ENCODE measurements around the gene TOMM34.

The TOMM34 gene

GRCh38 chr20:44954211-44954610 lies 6.0 kb downstream of the TOMM34 start:
- Mint-ChIP-seq H3K36me3 (ENCODE audit: low read depth) (peaks cover 59% of the 10 kb centered on the region), H3K4me3 (no peak overlapping the region), H3K4me1 (ENCODE audit: low read depth) (peaks cover 35% of the 10 kb centered on the region), H3K27me3 (ENCODE audit: low read depth) (no peaks in the 10 kb centered on the region), H3K27ac (no peak overlapping the region), H3K9me3 (no peaks in the 10 kb centered on the region)

GRCh38 chr20:44952731-44953130 lies 7.5 kb downstream of the TOMM34 start:
- peaks cover 22% of the 10 kb centered on the region for H3K4me1 Mint-ChIP-seq (ENCODE audit: low read depth)
- peaks cover 60% of the 10 kb centered on the region for H3K36me3 Mint-ChIP-seq (ENCODE audit: low read depth)
- peak overlapping the region; percentile 23 for H3K27ac Mint-ChIP-seq
- no peaks in the 10 kb centered on the region for H3K27me3 Mint-ChIP-seq (ENCODE audit: low read depth)
- H3K9me3 Mint-ChIP-seq, result no peaks in the 10 kb centered on the region
- no peak overlapping the region for H3K4me3 Mint-ChIP-seq

- no peaks in the 10 kb centered on the region for H3K9me3 Mint-ChIP-seq
- no peak overlapping the region for H3K4me3 Mint-ChIP-seq
- H3K4me1 Mint-ChIP-seq (ENCODE audit: low read depth), result peaks cover 13% of the 10 kb centered on the region
- H3K27me3 Mint-ChIP-seq (ENCODE audit: low read depth), result no peaks in the 10 kb centered on the region
- no peak overlapping the region for H3K27ac Mint-ChIP-seq
- peaks cover 57% of the 10 kb centered on the region for H3K36me3 Mint-ChIP-seq (ENCODE audit: low read depth)
Observed at GRCh38 chr20:44950368-44950767, 9.8 kb downstream of the TOMM34 start.

GRCh38 chr20:44948513-44948912 lies 11.7 kb downstream of the TOMM34 start:
- H3K4me1 Mint-ChIP-seq (ENCODE audit: low read depth), result peaks cover 13% of the 10 kb centered on the region
- H3K27me3 Mint-ChIP-seq (ENCODE audit: low read depth), result no peaks in the 10 kb centered on the region
- H3K4me3 Mint-ChIP-seq, result no peak overlapping the region
- H3K36me3 Mint-ChIP-seq (ENCODE audit: low read depth), result peaks cover 50% of the 10 kb centered on the region
- no peaks in the 10 kb centered on the region for H3K9me3 Mint-ChIP-seq
- no peak overlapping the region for H3K27ac Mint-ChIP-seq

- no peak overlapping the region for H3K27ac Mint-ChIP-seq
- peaks cover 10% of the 10 kb centered on the region for H3K4me1 Mint-ChIP-seq (ENCODE audit: low read depth)
- peaks cover 48% of the 10 kb centered on the region for H3K36me3 Mint-ChIP-seq (ENCODE audit: low read depth)
- H3K9me3 Mint-ChIP-seq, result no peaks in the 10 kb centered on the region
- no peak overlapping the region for H3K4me3 Mint-ChIP-seq
- no peaks in the 10 kb centered on the region for H3K27me3 Mint-ChIP-seq (ENCODE audit: low read depth)
Observed at GRCh38 chr20:44948107-44948506, 12.1 kb downstream of the TOMM34 start.

- H3K4me3 Mint-ChIP-seq, result no peak overlapping the region
- H3K4me1 Mint-ChIP-seq (ENCODE audit: low read depth), result no peaks in the 10 kb centered on the region
- no peaks in the 10 kb centered on the region for H3K27me3 Mint-ChIP-seq (ENCODE audit: low read depth)
- no peaks in the 10 kb centered on the region for H3K9me3 Mint-ChIP-seq
- peaks cover 47% of the 10 kb centered on the region for H3K36me3 Mint-ChIP-seq (ENCODE audit: low read depth)
- H3K27ac Mint-ChIP-seq, result no peak overlapping the region
Observed at GRCh38 chr20:44946271-44946852, 13.8 kb downstream of the TOMM34 start.

- H3K4me1 Mint-ChIP-seq (ENCODE audit: low read depth), result no peaks in the 10 kb centered on the region
- H3K27me3 Mint-ChIP-seq (ENCODE audit: low read depth), result no peaks in the 10 kb centered on the region
- H3K27ac Mint-ChIP-seq, result no peak overlapping the region
- H3K4me3 Mint-ChIP-seq, result no peak overlapping the region
- H3K9me3 Mint-ChIP-seq, result no peaks in the 10 kb centered on the region
- peaks cover 48% of the 10 kb centered on the region for H3K36me3 Mint-ChIP-seq (ENCODE audit: low read depth)
Observed at GRCh38 chr20:44945261-44945660, 14.9 kb downstream of the TOMM34 start.

GRCh38 chr20:44943828-44944227 lies 16.4 kb downstream of the TOMM34 start:
- Mint-ChIP-seq H3K27ac (no peak overlapping the region), H3K4me3 (no peak overlapping the region), H3K36me3 (ENCODE audit: low read depth) (peaks cover 42% of the 10 kb centered on the region)

GRCh38 chr20:44942264-44942973 lies 17.8 kb downstream of the TOMM34 start:
- H3K9me3 Mint-ChIP-seq, result no peaks in the 10 kb centered on the region
- peaks cover 38% of the 10 kb centered on the region for H3K36me3 Mint-ChIP-seq (ENCODE audit: low read depth)
- H3K4me1 Mint-ChIP-seq (ENCODE audit: low read depth), result no peaks in the 10 kb centered on the region
- H3K27me3 Mint-ChIP-seq (ENCODE audit: low read depth), result no peaks in the 10 kb centered on the region
- H3K27ac Mint-ChIP-seq, result no peak overlapping the region
- no peak overlapping the region for H3K4me3 Mint-ChIP-seq

More at GRCh38 chr20:44943828-44944227, 16.4 kb downstream of the TOMM34 start:
- no peaks in the 10 kb centered on the region for H3K27me3 Mint-ChIP-seq (ENCODE audit: low read depth)
- H3K9me3 Mint-ChIP-seq, result no peaks in the 10 kb centered on the region
- no peaks in the 10 kb centered on the region for H3K4me1 Mint-ChIP-seq (ENCODE audit: low read depth)

GRCh38 chr20:44941120-44941691 lies 19.0 kb downstream of the TOMM34 start:
- Mint-ChIP-seq H3K27me3 (ENCODE audit: low read depth) (no peaks in the 10 kb centered on the region), H3K4me3 (no peak overlapping the region), H3K36me3 (ENCODE audit: low read depth) (peaks cover 36% of the 10 kb centered on the region), H3K4me1 (ENCODE audit: low read depth) (no peaks in the 10 kb centered on the region), H3K27ac (no peak overlapping the region), H3K9me3 (no peaks in the 10 kb centered on the region)

GRCh38 chr20:44938637-44939036 lies 21.6 kb downstream of the TOMM34 start:
- H3K4me1 Mint-ChIP-seq (ENCODE audit: low read depth), result no peaks in the 10 kb centered on the region
- no peaks in the 10 kb centered on the region for H3K9me3 Mint-ChIP-seq
- no peaks in the 10 kb centered on the region for H3K27me3 Mint-ChIP-seq (ENCODE audit: low read depth)
- H3K36me3 Mint-ChIP-seq (ENCODE audit: low read depth), result peaks cover 26% of the 10 kb centered on the region
- no peak overlapping the region for H3K27ac Mint-ChIP-seq
- no peak overlapping the region for H3K4me3 Mint-ChIP-seq

GRCh38 chr20:44936510-44936909 lies 23.7 kb downstream of the TOMM34 start:
- Mint-ChIP-seq H3K9me3 (no peaks in the 10 kb centered on the region), H3K27me3 (ENCODE audit: low read depth) (no peaks in the 10 kb centered on the region), H3K4me3 (no peak overlapping the region), H3K36me3 (ENCODE audit: low read depth) (peaks cover 17% of the 10 kb centered on the region), H3K4me1 (ENCODE audit: low read depth) (no peaks in the 10 kb centered on the region), H3K27ac (no peak overlapping the region)

- H3K36me3 Mint-ChIP-seq (ENCODE audit: low read depth), result peaks cover 15% of the 10 kb centered on the region
- H3K4me1 Mint-ChIP-seq (ENCODE audit: low read depth), result no peaks in the 10 kb centered on the region
- H3K4me3 Mint-ChIP-seq, result no peak overlapping the region
- no peaks in the 10 kb centered on the region for H3K9me3 Mint-ChIP-seq
- H3K27ac Mint-ChIP-seq, result no peak overlapping the region
- H3K27me3 Mint-ChIP-seq (ENCODE audit: low read depth), result no peaks in the 10 kb centered on the region
Observed at GRCh38 chr20:44932916-44933315, 27.3 kb downstream of the TOMM34 start.

- H3K27me3 Mint-ChIP-seq (ENCODE audit: low read depth), result no peaks in the 10 kb centered on the region
Observed at GRCh38 chr20:44931911-44932310, 28.3 kb downstream of the TOMM34 start.

GRCh38 chr20:44930517-44931168 lies 29.6 kb downstream of the TOMM34 start:
- Mint-ChIP-seq H3K27me3 (ENCODE audit: low read depth) (no peaks in the 10 kb centered on the region), H3K4me3 (no peak overlapping the region), H3K4me1 (ENCODE audit: low read depth) (no peaks in the 10 kb centered on the region), H3K27ac (no peak overlapping the region), H3K9me3 (no peaks in the 10 kb centered on the region), H3K36me3 (ENCODE audit: low read depth) (peaks cover 13% of the 10 kb centered on the region)

More at GRCh38 chr20:44931911-44932310, 28.3 kb downstream of the TOMM34 start:
- H3K9me3 Mint-ChIP-seq, result no peaks in the 10 kb centered on the region
- H3K36me3 Mint-ChIP-seq (ENCODE audit: low read depth), result peaks cover 13% of the 10 kb centered on the region
- H3K4me1 Mint-ChIP-seq (ENCODE audit: low read depth), result no peaks in the 10 kb centered on the region
- H3K27ac Mint-ChIP-seq, result no peak overlapping the region
- H3K4me3 Mint-ChIP-seq, result no peak overlapping the region
